K562 (cell line): ENCODE data around the gene SEC61A1. TPM values are rescaled to one million over a fixed set of nuclear protein-coding genes. Genes with fewer than 3 reads are reported as not detected.

Experiments used
- ATAC-seq: fragments of 200-7000 bp; cut with Tn5 transposase; 3 replicates; pipeline ENCODE4 v1.9.1; 2020; ENCODE audit warnings: moderate library complexity
- BruUV-seq: library from RNA; stranded (reverse); fragments of 400-500 nt; replicated peaks from 2 replicates; lab custom pipeline; 2021; lab: Mats Ljungman, UMichigan
- CTCF ChIA-PET: fragments of 300-600 bp; formaldehyde crosslinking; extraction: SDS; loops from one replicate; lab custom pipeline; 2021; ENCODE audit warnings: low intra/inter-chr PET ratio; lab: Yijun Ruan, JAX
- POLR2A ChIA-PET: fragments of 300-600, 350-650 bp; sonication (Branson Sonifier 250); formaldehyde crosslinking; extraction: SDS; loops from one replicate; lab custom pipeline; 2021; ENCODE audit warnings: antibody characterized with exemption, inconsistent platforms; lab: Yijun Ruan, JAX
- DNase-seq, 4 experiments: peaks; one replicate each; pipeline versions ENCODE4 v3.0.0 to v3.0.0-alpha.2; 2011 to 2018; ENCODE audit warnings: low spot score in 3 of 4, mixed read lengths in 3 of 4; ENCODE audit errors: extremely low read depth in 1 of 4
- FAIRE-seq: peaks from 2 replicates; lab custom pipeline; 2011; peaks lifted over from hg19 to GRCh38; lab: Jason Lieb, UNC
- H2AFZ ChIP-seq: 2 replicates; pipeline ENCODE4 v1.6.0; 2011; ENCODE audit warnings: low read depth, low read length, control low read depth, inconsistent platforms
- H3K27ac ChIP-seq: fragments of 200-600 bp; 3 replicates; pipeline ENCODE4 v1.8.0; 2011; ENCODE audit warnings: low read depth, mild to moderate bottlenecking, control low read depth, inconsistent platforms, low read length, moderate library complexity, mixed read lengths; ENCODE audit errors: extremely low read depth
- H3K27me3 ChIP-seq, 2 experiments: fragments of 300-600 bp in 1 of 2; 2 replicates in 1 of 2; 3 replicates in 1 of 2; pipeline versions ENCODE4 v1.6.0 to v1.8.0; 2011; ENCODE audit warnings: inconsistent platforms in 2 of 2, low read length in 2 of 2, mild to moderate bottlenecking in 1 of 2, mixed read lengths in 1 of 2, moderate library complexity in 1 of 2; ENCODE audit not compliant: control insufficient read depth in 2 of 2, insufficient read depth in 2 of 2
- H3K36me3 ChIP-seq: fragments of 300-600 bp; 3 replicates; pipeline ENCODE4 v1.8.0; 2011; ENCODE audit warnings: mild to moderate bottlenecking, low read length, inconsistent platforms; ENCODE audit not compliant: control insufficient read depth, insufficient read depth
- H3K4me1 ChIP-seq, 2 experiments: fragments of 200-600 bp in 1 of 2; replicated peaks in 1 of 2; 2 replicates in 1 of 2; 3 replicates in 1 of 2; pipeline versions ENCODE4 v1.5.1 to v1.8.0; 2011; ENCODE audit warnings: inconsistent platforms in 2 of 2, low read length in 2 of 2, mild to moderate bottlenecking in 1 of 2, mixed read lengths in 1 of 2, moderate library complexity in 1 of 2; ENCODE audit not compliant: control insufficient read depth in 2 of 2, insufficient read depth in 2 of 2
- H3K4me2 ChIP-seq: 2 replicates; pipeline ENCODE4 v1.6.1; 2011; ENCODE audit warnings: low read length, control low read depth, inconsistent platforms, mixed read lengths; ENCODE audit not compliant: insufficient read depth
- H3K4me3 ChIP-seq: fragments of 200-600 bp; sonication (generic), shearing (Covaris generic); 2 replicates; pipeline ENCODE4 v1.5.1; 2016; ENCODE audit warnings: control low read depth, inconsistent platforms
- H3K79me2 ChIP-seq: fragments of 200-600 bp; 3 replicates; pipeline ENCODE4 v1.8.0; 2011; ENCODE audit warnings: low read length, inconsistent platforms; ENCODE audit not compliant: control insufficient read depth, insufficient read depth
- H3K9ac ChIP-seq, 2 experiments: 2 replicates each; pipeline versions ENCODE4 v1.6.0 to v1.6.1; 2011; ENCODE audit warnings: low read depth in 2 of 2, low read length in 2 of 2, control low read depth in 1 of 2, inconsistent platforms in 1 of 2, mild to moderate bottlenecking in 1 of 2, mixed read lengths in 1 of 2; ENCODE audit not compliant: insufficient read depth in 1 of 2
- H3K9me1 ChIP-seq: one replicate; pipeline ENCODE4 v1.6.0; 2011; ENCODE audit warnings: inconsistent platforms, mild to moderate bottlenecking, low read length, moderate library complexity; ENCODE audit not compliant: control insufficient read depth, insufficient read depth
- H3K9me3 ChIP-seq: replicated peaks from 2 replicates; pipeline ENCODE4 v1.5.1; 2011; ENCODE audit warnings: low read depth, low read length, inconsistent platforms; ENCODE audit not compliant: control insufficient read depth, insufficient read depth
- H4K20me1 ChIP-seq: replicated peaks from 2 replicates; pipeline ENCODE4 v1.6.1; 2011; ENCODE audit warnings: low read length, inconsistent platforms, mixed read lengths; ENCODE audit not compliant: control insufficient read depth, insufficient read depth
- BRCA1 ChIP-seq, 2 experiments: fragments of 450-650 bp in 1 of 2; sonication (generic) in 1 of 2; formaldehyde crosslinking in 1 of 2; IDR thresholded peaks; 2 replicates each; pipeline versions ENCODE4 v1.5.0 to v1.6.1; 2017 to 2020; ENCODE audit warnings: mild to moderate bottlenecking in 1 of 2, missing genetic modification reagents in 1 of 2
- HDAC8 ChIP-seq: fragments of 450-650 bp; IDR thresholded peaks from 2 replicates; pipeline ENCODE4 v1.6.1; 2016; ENCODE audit warnings: mild to moderate bottlenecking, missing genetic modification characterization, moderate library complexity, missing compliant biosample characterization
- KDM1A ChIP-seq, 2 experiments: fragments of 450-650 bp; IDR thresholded peaks; 2 replicates each; pipeline ENCODE4 v1.6.1; 2016; ENCODE audit warnings: mild to moderate bottlenecking in 2 of 2
- LCOR ChIP-seq: sonication (generic); formaldehyde crosslinking; IDR thresholded peaks from 2 replicates; pipeline ENCODE4 v1.8.0; 2022; ENCODE audit warnings: mild to moderate bottlenecking, missing genetic modification reagents
- MAZ ChIP-seq, 2 experiments: fragments of 450-650 bp in 1 of 2; sonication (generic) in 1 of 2; formaldehyde crosslinking; IDR thresholded peaks in 1 of 2; conservative IDR thresholded peaks in 1 of 2; 2 replicates each; pipeline versions ENCODE4 v1.4.0 to v1.5.0; 2020; ENCODE audit warnings: mild to moderate bottlenecking in 1 of 2, missing genetic modification reagents in 1 of 2
- MEF2D ChIP-seq: conservative IDR thresholded peaks from 2 replicates; pipeline ENCODE4 v1.6.1; 2016; ENCODE audit warnings: low read depth, missing genetic modification characterization, missing compliant biosample characterization
- SAFB2 ChIP-seq: fragments of 200-400 bp; formaldehyde crosslinking; IDR thresholded peaks from 2 replicates; pipeline ENCODE4 v1.6.1; 2018; ENCODE audit warnings: borderline replicate concordance, low read length, low read depth, moderate library complexity; ENCODE audit not compliant: severe bottlenecking
- YBX1 ChIP-seq: fragments of 450-650 bp; IDR thresholded peaks from 2 replicates; pipeline ENCODE4 v1.7.1; 2016; ENCODE audit warnings: mild to moderate bottlenecking
- ZBTB12 ChIP-seq: fragments of 250-450 bp; sonication (Bioruptor Pico); IDR thresholded peaks from 2 replicates; pipeline ENCODE4 v1.4.0; 2020
- ZNF431 ChIP-seq: sonication (generic); formaldehyde crosslinking; IDR thresholded peaks from 2 replicates; pipeline ENCODE4 v1.8.0; 2022; ENCODE audit warnings: mild to moderate bottlenecking, missing genetic modification reagents
- ZNF444 ChIP-seq: fragments of 250-450 bp; sonication (Bioruptor Pico); IDR thresholded peaks from 2 replicates; pipeline ENCODE4 v1.4.0; 2020; ENCODE audit warnings: mild to moderate bottlenecking, moderate library complexity
- ZZZ3 ChIP-seq: fragments of 450-650 bp; IDR thresholded peaks from 2 replicates; pipeline ENCODE4 v1.6.1; 2016; ENCODE audit warnings: antibody characterized with exemption, mild to moderate bottlenecking, moderate library complexity
- WGBS: fragments of 100-300 bp; shearing (Covaris generic); methylation state at CpG from one replicate; pipeline ENCODE4 v1.1.6; 2016; ENCODE audit warnings: low coverage, mixed read lengths; ENCODE audit not compliant: insufficient coverage; ENCODE audit errors: missing lambda C conversion rate; 5-methylcytosine and 5-hydroxymethylcytosine counted together
- in situ Hi-C: fragments of 300-500 bp; cut with MboI; formaldehyde crosslinking; loops from 4 replicates; pipeline ENCODE4 v1.15.0; 2018; ENCODE audit warnings: inconsistent platforms, mixed read lengths
- intact Hi-C: fragments of 100-400 bp; cut with micrococcal nuclease; formaldehyde crosslinking; loops from 2 replicates; pipeline ENCODE4 v1.14.2; 2022
- polyA plus RNA-seq, 8 experiments: library from polyadenylated mRNA; depleted of rRNA in 4 of 8; stranded (reverse) in 5 of 8; unstranded in 3 of 8; fragments of >200 nt; fragmentation: Nextera tagmentation in 2 of 8; fragmentation: Illumina TruSeq in 1 of 8; extraction: Ambion mirVana in 2 of 8; extraction: Trizol in 1 of 8; gene quantifications; 2 replicates each; pipeline versions ENCODE4 v1.2.1 to v1.2.3, GENCODE V29; 2011 to 2014; ENCODE audit warnings: inconsistent platforms in 1 of 8, missing spikeins in 1 of 8
- total RNA-seq, 7 experiments: library from RNA; depleted of rRNA in 6 of 7; stranded (reverse); fragments of >200 nt in 6 of 7; fragmentation: Illumina TruSeq in 2 of 7; extraction: Trizol in 2 of 7; gene quantifications; 2 replicates each; pipeline versions ENCODE4 v1.2.1 to v1.2.3, GENCODE V29; 2011 to 2021; ENCODE audit warnings: low replicate concordance in 1 of 7

SEC61A1 gene
- total and polyA plus RNA-seq, 9 of the 15 experiments (the other 6 are each of a cell fraction or from before 2014, with no cell fraction given), result 1.9 to 140 (median 79.1) TPM

- Histone ChIP-seq H3K27me3 (peaks cover 13 to 49% of the 10 kb centered on the region in 2 experiments; a peak in 4 of 5 replicates), H2AFZ (no peak overlapping the region), H4K20me1 (no peaks in the 10 kb centered on the region), H3K4me2 (no peak overlapping the region), H3K9ac (no peak overlapping the region), H3K4me1 (peaks cover 0 to 5% of the 10 kb centered on the region in 2 experiments; a peak in 4 of 5 replicates), H3K9me3 (no peaks in the 10 kb centered on the region), H3K9me1 (no peaks in the 10 kb centered on the region), H3K79me2 (no peaks in the 10 kb centered on the region), H3K36me3 (no peaks in the 10 kb centered on the region), H3K27ac (no peak overlapping the region), H3K4me3 (no peak overlapping the region)
- BruUV-seq, result no TSS peak
- ChIA-PET CTCF (no interaction called here), POLR2A (no interaction called here)
- TF ChIP-seq ZNF444 (CRISPR knock-in tag) (no peak), SAFB2 (no peak), YBX1 (no peak), MEF2D (tag) (no peak), ZBTB12 (CRISPR knock-in tag) (no peak), MAZ (CRISPR knock-in tag; conservative IDR thresholded peaks at IDR 0.05 in 1 of 2, IDR thresholded peaks at IDR 0.05 in 1 of 2) (no peak), LCOR (CRISPR knock-in tag) (no peak), KDM1A (IDR thresholded peaks at IDR 0.05) (no peak), ZZZ3 (no peak), ZNF431 (CRISPR knock-in tag) (no peak), BRCA1 (IDR thresholded peaks at IDR 0.05) (no peak), BRCA1 (CRISPR knock-in tag; IDR thresholded peaks at IDR 0.05) (no peak), HDAC8 (tag) (no peak)
- WGBS, result 8% methylated on average over 8 of the region's 8 CpGs
- ATAC-seq, result no peak
- no peak for FAIRE-seq
- DNase-seq, result no peak
- intact Hi-C loops, result no loop called here
- in situ Hi-C loops, result no loop called here
Observed at GRCh38 chr3:128004661-128005060, 47.6 kb upstream of the SEC61A1 start.
